Effector memory CD8-positive, alpha-beta T cell (primary cell): ENCODE data around the gene PRSS53.
A peak's percentile ranks its signal among the peaks of the same experiment; 100 is the strongest.
"Not testable (repeated sequence)": the region's sequence is repeated elsewhere in the genome, so short reads cannot be mapped to it uniquely, and the experiment has no call there.

Source experiments
- ATAC-seq: fragments of 150-1000 bp; cut with Tn5 transposase; replicated peaks from 2 replicates; pipeline ENCODE4 v1.10.0; 2021; ENCODE audit warnings: mild to moderate bottlenecking, moderate library complexity
- DNase-seq, 3 experiments: peaks; one replicate each; pipeline ENCODE4 v3.0.0; 2021
- H3K27ac Mint-ChIP-seq, 2 donors: one replicate each; pipeline ENCODE4 v1.8.0; 2022; ENCODE audit warnings: mild to moderate bottlenecking in 2 of 2, mixed read lengths in 2 of 2, moderate library complexity in 2 of 2
- H3K27me3 Mint-ChIP-seq, 2 donors: one replicate each; pipeline ENCODE4 v1.8.0; 2022; ENCODE audit warnings: mixed read lengths in 2 of 2
- H3K36me3 Mint-ChIP-seq: one replicate; pipeline ENCODE4 v1.8.0; 2022; ENCODE audit warnings: mild to moderate bottlenecking, moderate library complexity, mixed read lengths; ENCODE audit not compliant: insufficient read depth
- H3K4me1 Mint-ChIP-seq, 2 donors: one replicate each; pipeline ENCODE4 v1.8.0; 2022; ENCODE audit warnings: low read depth in 2 of 2, mixed read lengths in 2 of 2
- H3K4me3 Mint-ChIP-seq, 2 donors: one replicate each; pipeline ENCODE4 v1.8.0; 2022; ENCODE audit warnings: mild to moderate bottlenecking in 2 of 2, mixed read lengths in 2 of 2, moderate library complexity in 2 of 2
- H3K9me3 Mint-ChIP-seq, 2 donors: one replicate each; pipeline ENCODE4 v1.8.0; 2022; ENCODE audit warnings: mixed read lengths in 2 of 2

The PRSS53 gene

DNA sequence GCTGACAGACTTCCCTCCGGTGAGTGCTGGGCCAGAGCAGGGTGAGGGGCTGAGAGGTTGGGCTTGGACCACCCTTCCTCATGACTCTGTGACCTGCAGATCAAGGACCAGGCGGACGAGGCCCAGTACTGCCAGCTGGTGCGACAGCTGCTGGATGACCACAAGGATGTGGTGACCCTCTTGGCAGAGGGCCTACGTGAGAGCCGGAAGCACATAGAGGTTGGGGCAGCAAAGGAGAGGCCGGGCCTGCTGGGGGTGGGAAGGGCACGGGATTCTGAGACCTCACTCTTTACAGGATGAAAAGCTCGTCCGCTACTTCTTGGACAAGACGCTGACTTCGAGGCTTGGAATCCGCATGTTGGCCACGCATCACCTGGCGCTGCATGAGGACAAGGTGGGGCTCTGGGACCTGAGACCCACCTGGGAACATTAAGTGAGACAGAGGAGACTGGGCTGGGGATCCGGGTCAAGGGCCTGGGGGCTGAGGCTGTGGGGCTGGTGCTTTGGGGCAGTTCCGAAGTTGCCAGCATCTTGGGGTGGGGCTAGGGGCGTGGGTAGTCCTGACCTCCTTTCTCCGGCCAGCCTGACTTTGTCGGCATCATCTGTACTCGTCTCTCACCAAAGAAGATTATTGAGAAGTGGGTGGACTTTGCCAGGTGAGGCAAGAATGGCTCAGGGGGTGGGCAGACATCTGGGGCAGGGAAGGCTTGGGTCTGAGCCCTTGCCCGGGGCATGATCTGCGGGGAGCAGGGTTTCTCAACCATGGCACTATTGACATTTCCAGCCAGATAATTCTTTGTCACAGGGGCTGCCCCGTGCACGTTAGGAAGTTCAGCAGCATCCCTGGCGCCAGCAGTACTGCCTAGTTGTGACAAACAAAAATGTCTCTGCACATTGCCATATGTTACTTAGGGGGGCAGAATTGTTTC is 21.6 kb upstream of the PRSS53 start:
- H3K27me3 Mint-ChIP-seq = no peaks in the 10 kb centered on the region
- peak overlapping the region in 1 of 2 donors; percentile 71 for H3K4me3 Mint-ChIP-seq
- peaks cover 18% of the 10 kb centered on the region for H3K36me3 Mint-ChIP-seq
- no peak for DNase-seq
- H3K9me3 Mint-ChIP-seq = no peaks in the 10 kb centered on the region
- ATAC-seq = no peak
- H3K27ac Mint-ChIP-seq = peak overlapping the region in 1 of 2 donors; percentile 52
- H3K4me1 Mint-ChIP-seq = peaks cover 11 to 13% of the 10 kb centered on the region in 2 donors

DNA sequence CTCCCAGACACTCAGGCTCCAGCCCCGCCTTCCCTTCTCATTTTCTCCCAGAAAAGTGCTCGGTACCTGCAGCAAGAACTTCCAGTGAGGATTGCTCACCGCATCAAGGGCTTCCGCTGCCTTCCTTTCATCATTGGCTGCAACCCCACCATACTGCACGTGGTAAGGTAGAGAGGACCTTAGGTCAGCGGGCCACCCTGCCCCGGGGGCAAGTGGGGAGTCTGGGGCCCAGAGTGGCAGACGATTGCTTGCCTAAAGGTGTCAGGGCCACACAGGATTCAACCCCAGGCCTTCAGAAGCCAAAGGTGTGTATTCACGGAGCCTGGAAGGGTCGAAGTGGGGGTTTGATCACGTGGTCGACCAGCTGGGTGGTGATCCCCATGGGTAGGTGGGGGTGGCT is 20.9 kb upstream of the PRSS53 start:
- Mint-ChIP-seq H3K4me3 (peak overlapping the region; percentile 71 to 80), H3K4me1 (peaks cover 11 to 13% of the 10 kb centered on the region in 2 donors), H3K27ac (peak overlapping the region; percentile 52 to 83), H3K27me3 (no peaks in the 10 kb centered on the region), H3K9me3 (no peaks in the 10 kb centered on the region), H3K36me3 (peaks cover 18% of the 10 kb centered on the region)
- ATAC-seq = no peak
- no peak for DNase-seq

DNA sequence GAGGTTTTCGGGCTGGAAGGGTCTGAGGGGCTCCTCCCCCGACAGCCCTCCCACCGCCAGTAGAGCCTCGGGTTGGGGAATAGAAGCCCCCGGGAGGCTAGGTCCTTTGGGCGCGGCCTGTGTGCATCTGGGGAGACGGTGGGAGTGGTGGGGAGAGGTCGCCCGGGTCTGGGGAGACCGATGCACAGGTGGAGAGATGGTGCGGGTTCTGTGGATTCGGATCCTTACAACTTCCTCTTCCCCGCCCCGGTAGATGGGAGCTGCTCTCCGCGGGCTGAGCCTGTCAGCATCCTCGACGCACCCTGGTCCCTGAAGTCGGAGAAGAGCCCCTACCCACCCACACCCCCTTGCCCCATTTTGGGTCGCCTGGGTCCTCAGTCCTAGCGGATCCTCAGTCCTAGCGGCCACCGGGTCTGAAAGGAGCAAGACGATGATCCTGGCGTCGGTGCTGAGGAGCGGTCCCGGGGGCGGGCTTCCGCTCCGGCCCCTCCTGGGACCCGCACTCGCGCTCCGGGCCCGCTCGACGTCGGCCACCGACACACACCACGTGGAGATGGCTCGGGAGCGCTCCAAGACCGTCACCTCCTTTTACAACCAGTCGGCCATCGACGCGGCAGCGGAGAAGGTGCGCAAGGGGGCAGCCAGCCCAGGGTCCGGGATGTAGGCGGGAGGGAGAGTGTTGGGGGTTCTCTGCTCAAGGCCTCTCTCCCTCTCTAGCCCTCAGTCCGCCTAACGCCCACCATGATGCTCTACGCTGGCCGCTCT is 20.2 kb upstream of the PRSS53 start:
- DNase-seq (no peak), ATAC-seq (no peak)
- no peaks in the 10 kb centered on the region for H3K27me3 Mint-ChIP-seq
- peaks cover 18% of the 10 kb centered on the region for H3K36me3 Mint-ChIP-seq
- H3K4me1 Mint-ChIP-seq = peaks cover 11 to 13% of the 10 kb centered on the region in 2 donors
- H3K27ac Mint-ChIP-seq = peak overlapping the region; percentile 52 to 83
- peak overlapping the region; percentile 86 to 88 for H3K4me3 Mint-ChIP-seq
- H3K9me3 Mint-ChIP-seq = no peaks in the 10 kb centered on the region

DNA sequence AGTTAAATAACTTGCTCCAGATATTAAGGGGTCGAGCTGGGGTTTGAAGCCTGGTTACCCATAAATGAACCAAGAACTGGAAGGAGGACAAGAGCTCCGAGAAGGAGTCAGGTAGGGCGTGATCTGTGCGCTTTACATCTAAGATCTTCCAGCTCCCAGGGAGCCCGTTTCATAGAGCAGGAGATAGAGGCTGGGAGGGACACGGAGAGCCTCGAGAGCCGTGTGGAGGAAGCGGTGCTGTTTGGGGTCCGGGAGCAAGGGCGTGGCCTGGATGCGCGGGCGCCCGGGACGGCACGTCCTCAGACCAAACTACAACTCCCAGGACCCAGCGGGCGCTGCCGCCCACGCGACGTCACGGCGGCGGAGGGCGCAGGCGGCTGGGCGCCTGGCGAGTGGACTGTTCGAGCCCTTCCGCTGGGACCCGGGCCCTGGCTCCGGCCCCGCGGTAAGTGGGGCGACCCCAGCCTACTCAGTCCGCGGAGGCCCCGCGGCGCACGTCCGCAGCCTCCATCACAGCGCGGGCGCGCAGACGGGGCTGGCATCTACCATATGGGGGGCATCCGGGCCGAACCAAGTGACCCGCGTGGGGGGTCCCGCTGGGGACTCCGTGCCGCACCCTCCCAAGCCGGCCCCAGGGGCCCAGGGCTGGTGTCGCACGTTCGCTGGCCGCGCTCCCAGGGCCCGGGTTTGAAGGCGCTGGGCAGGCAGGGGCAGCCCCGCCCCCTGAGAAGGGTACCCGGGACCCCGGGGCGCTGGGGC is 19.5 kb upstream of the PRSS53 start, which contains the start of gene BCKDK:
TSS of gene BCKDK (plus strand) at position 352 of the 759 bp plus-strand sequence. CDS start 838 bp downstream, outside the sequence.
- H3K4me1 Mint-ChIP-seq = peaks cover 11 to 13% of the 10 kb centered on the region in 2 donors
- peak within 1 kb of the TSS; percentile 86 to 88 for H3K4me3 Mint-ChIP-seq
- H3K27me3 Mint-ChIP-seq = no peaks in the 10 kb centered on the region
- ATAC-seq (peak; percentile 70), DNase-seq (peak; percentile 27 to 43 (median 32))
- no peaks in the 10 kb centered on the region for H3K9me3 Mint-ChIP-seq
- peaks cover 18% of the 10 kb centered on the region for H3K36me3 Mint-ChIP-seq
- peak within 1 kb of the TSS; percentile 54 to 83 for H3K27ac Mint-ChIP-seq

DNA sequence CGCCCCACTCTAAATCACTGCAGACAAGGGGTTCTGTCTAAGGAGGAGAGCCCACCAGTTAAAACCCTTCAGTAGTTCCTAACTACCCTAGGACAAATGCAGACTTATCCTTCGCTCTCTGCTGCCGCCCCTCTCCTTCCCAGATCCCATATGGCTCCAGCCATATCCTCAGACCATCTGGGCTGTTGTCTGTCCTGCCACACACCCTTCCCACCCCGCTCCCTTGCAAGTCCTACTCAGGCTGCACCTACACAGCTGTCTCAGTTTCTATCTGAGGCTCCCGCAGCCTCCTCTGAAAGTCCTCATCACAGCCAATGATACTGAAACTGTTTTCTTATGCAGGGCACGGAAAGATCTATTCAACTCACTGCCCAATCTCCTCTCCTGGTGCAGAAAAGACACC is 18.7 kb upstream of the PRSS53 start:
- DNase-seq (no peak), ATAC-seq (no peak)
- Mint-ChIP-seq H3K9me3 (no peaks in the 10 kb centered on the region), H3K27me3 (no peaks in the 10 kb centered on the region), H3K4me1 (peaks cover 11 to 13% of the 10 kb centered on the region in 2 donors), H3K4me3 (peak overlapping the region; percentile 86 to 88), H3K27ac (peak overlapping the region; percentile 53 to 54), H3K36me3 (peaks cover 19% of the 10 kb centered on the region)

DNA sequence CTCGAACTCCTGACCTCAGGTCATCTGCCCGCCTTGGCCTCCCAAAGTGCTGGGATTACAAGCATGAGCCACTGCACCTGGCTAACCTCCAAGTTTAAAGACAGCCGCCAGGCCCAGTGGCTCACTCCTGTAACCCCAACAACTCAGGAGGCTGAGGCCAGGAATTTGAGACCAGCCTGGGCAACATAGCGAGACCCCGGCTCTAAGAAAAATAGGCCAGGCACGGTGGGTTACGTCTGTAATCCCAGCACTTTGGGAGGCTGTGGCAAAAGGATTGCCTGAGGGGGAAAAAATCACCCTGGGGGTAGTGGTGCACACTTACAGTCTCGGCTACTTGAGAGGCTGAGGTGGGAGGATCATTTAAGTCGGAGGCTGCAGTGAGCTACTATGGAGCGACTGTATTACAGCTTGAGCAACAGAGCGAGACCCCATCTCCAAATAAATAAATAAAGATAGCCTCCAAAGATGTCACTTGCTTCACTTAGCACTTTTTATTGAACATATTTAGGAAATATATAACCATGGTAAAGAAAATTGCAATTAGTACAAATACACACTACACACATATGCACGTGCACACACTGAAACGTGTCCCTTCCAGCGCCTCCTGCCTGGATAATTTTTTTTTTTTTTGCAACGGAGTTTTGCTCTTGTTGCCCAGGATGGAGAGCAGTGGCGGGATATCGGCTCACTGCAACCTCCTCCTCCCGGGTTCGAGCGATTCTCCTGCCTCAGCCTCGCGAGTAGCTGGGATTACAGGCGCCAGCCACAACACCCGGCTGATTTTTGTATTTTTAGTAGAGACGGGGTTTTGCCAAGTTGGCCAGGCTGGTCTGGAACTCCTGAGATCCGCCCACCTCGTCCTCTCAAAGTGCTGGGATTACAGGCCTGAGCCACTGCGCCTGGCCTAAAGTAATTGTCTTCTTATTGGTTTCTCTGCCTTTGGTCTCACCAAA is 18.0 kb upstream of the PRSS53 start:
- DNase-seq (no peak), ATAC-seq (no peak)
- H3K4me1 Mint-ChIP-seq = peaks cover 11 to 13% of the 10 kb centered on the region in 2 donors
- H3K27ac Mint-ChIP-seq = peak overlapping the region; percentile 53 to 54
- H3K27me3 Mint-ChIP-seq = no peaks in the 10 kb centered on the region
- H3K9me3 Mint-ChIP-seq = no peaks in the 10 kb centered on the region
- H3K36me3 Mint-ChIP-seq = peaks cover 14% of the 10 kb centered on the region
- H3K4me3 Mint-ChIP-seq = no peak overlapping the region

DNA sequence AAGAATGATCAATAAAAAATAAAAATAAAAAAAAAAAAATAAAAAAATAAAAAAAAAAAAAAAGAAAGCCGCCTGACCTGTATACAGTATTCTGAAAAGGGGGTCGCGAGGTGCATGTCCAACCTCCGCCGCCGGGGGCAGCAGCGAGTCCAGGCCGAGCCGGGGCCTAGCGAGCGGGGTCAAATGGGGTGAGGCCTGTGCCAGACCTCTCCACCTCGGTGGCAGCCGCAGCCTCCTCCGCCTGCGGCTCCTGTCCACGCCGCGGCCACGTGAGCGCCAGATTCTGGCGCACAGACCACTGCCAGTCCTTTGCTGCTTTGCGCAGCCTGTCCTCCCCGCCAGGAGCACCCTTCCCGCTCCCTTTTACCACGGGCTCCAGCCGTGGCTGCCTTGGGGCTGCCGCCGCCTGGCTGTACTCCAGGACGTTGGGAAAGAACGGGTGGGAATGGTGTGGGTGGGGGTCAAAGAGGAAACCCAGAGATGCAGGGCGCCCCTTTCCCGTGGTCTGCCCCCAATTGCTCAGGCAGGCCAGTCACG is 17.0 kb upstream of the PRSS53 start:
- peak; percentile 80 to 81 (median 80) for DNase-seq
- H3K4me3 Mint-ChIP-seq = no peak overlapping the region
- H3K9me3 Mint-ChIP-seq = no peaks in the 10 kb centered on the region
- peak overlapping the region in 1 of 2 donors; percentile 44 for H3K27ac Mint-ChIP-seq
- H3K4me1 Mint-ChIP-seq = peaks cover 11 to 13% of the 10 kb centered on the region in 2 donors
- H3K27me3 Mint-ChIP-seq = no peaks in the 10 kb centered on the region
- ATAC-seq = peak; percentile 82
- peaks cover 9% of the 10 kb centered on the region for H3K36me3 Mint-ChIP-seq

DNA sequence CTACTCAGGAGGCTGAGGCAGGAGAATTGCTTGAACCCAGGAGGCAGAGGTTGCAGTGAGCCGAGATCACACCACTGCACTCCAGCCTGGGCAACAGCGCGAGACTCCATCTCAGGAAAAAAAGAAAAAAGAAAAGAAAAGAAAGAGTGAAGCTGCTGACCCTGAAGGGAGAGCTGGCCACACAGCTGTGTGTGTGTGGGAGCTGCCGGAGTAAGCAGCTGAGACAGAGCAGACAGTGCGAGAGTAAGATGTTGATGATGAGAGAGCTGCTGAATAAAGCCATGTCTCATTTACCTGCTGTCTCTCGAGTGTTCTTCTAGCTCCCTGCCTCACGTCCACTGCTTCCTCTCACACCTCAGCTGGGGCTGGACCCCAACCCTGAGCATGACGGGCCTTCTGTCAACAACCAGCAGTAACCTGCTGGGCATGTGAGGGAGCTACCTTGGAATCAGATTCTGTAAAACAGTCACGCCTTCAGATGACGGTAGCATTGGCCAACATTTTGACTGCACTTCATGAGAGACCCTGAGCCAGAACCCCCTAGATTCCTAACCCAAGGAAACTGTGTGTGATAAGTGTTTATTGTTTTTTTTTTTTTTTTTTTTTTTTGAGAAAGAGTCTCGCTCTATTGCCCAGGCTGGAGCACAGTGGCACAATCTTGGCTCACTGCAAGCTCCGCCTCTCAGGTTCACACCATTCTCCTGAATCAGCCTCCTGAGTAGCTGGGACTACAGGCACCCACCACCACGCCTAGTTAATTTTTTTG is 12.3 kb upstream of the PRSS53 start:
- not testable (repeated sequence) for H3K27ac Mint-ChIP-seq, DNase-seq, H3K4me1 Mint-ChIP-seq, H3K4me3 Mint-ChIP-seq, H3K27me3 Mint-ChIP-seq, H3K9me3 Mint-ChIP-seq, ATAC-seq
- peaks cover 14% of the 10 kb centered on the region for H3K36me3 Mint-ChIP-seq

DNA sequence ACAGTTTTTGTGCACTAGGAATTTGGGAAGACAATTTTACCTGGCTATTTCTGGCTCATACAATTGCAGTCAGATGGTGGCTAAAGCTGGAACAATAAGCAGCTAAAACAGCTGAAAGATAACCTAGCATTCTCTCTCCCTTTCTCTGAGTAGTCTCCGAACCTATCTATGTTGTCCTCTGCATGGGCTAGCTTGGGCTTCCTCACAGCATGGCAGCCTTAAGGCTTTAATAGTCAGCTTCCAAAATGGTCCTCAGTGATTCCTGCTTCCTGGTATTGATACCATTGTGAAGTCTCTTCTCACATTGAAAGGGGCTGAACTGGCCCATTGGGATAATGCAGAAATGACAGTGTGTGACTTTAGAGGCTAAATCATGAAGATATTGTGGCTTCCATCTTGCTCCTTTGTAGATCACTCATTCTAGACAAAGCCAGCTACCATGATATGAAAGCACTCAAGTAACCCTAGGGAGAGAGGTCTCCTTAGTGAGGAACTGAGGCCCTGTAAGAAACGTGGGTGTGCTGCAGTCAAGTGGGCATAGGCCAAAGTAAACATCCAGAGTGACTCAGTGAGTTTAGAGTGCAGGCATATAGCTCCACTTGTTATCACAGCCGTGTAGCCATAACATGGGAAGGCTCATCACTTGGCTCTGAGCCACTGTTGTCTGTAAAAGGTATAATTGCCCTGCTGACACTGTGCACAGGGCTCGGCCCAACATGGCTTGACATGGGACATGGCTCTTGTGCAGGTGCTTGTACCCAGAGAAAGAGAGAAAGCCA is 11.3 kb upstream of the PRSS53 start:
- Mint-ChIP-seq H3K4me1 (peaks cover 7 to 9% of the 10 kb centered on the region in 2 donors), H3K27ac (no peak overlapping the region), H3K9me3 (no peaks in the 10 kb centered on the region), H3K36me3 (peaks cover 19% of the 10 kb centered on the region), H3K4me3 (no peak overlapping the region), H3K27me3 (no peaks in the 10 kb centered on the region)
- DNase-seq (no peak), ATAC-seq (no peak)

DNA sequence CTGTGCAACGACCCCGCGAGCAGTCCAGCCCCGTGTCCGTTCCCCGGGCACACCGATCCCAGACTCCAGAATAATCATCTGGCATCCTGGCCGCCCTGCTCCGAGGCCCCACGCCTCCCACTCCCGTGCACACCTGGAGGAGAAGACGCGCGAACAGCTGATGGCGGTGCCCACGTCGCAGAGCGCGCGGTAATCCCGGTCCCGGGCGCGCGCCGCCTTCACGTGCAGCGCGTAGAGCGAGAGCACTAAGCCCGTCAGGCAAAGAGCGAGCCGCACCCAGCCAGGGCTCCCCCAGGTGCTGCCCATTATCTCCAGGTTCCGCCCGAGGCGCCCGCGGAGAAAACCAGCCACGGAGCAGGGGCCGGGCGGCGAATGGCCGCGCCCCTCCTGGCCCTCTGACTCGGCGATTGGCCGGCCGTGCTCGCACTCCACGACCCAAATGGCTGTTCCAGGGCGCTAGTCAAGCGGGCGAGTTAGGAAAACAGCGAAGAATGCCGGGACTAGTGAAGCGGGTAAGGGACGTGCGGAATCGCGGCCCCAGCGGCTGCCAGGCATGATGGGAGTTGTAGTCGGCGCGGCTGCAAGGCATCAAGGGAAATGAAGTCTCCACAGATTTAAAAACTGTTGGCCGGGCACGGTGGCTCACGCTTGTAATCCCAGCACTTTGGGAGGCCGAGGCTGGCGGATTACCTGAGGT is 5.8 kb upstream of the PRSS53 start, which contains the start of gene VKORC1:
TSS of gene VKORC1 (minus strand) at position 374 of the 697 bp plus-strand sequence. CDS start at position 306, 68 bp downstream.
- no peaks in the 10 kb centered on the region for H3K27me3 Mint-ChIP-seq
- peaks cover 18 to 23% of the 10 kb centered on the region in 2 donors for H3K4me1 Mint-ChIP-seq
- peak within 1 kb of the TSS; percentile 86 to 98 for H3K4me3 Mint-ChIP-seq
- peak; percentile 71 to 82 (median 76) for DNase-seq
- peak; percentile 88 for ATAC-seq
- peak within 1 kb of the TSS; percentile 39 to 87 for H3K27ac Mint-ChIP-seq
- H3K9me3 Mint-ChIP-seq = no peaks in the 10 kb centered on the region
- peaks cover 37% of the 10 kb centered on the region for H3K36me3 Mint-ChIP-seq
